ENCODE data around the gene AADACL4.

DNA sequence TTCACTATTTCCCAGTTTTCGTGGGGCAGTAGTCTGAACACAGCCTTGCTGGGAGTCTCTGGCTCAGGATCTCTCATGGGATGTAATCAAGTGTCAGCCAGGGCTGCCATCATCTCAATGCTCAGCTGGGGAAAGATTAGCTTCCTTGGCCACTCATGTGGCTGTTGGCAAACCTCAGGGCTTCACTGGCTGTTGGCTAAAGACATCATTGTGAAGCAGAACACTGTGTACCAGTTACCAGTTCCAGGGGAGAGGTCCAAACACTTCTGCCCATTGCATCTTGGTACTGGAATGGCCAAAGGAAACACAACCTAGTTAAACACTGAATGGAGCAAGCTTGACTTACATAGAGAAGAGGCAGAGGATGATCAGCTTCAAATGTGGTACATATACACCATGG, 33.7 kb downstream of the AADACL4 start:
- TF ChIP-seq, protein P1, sequence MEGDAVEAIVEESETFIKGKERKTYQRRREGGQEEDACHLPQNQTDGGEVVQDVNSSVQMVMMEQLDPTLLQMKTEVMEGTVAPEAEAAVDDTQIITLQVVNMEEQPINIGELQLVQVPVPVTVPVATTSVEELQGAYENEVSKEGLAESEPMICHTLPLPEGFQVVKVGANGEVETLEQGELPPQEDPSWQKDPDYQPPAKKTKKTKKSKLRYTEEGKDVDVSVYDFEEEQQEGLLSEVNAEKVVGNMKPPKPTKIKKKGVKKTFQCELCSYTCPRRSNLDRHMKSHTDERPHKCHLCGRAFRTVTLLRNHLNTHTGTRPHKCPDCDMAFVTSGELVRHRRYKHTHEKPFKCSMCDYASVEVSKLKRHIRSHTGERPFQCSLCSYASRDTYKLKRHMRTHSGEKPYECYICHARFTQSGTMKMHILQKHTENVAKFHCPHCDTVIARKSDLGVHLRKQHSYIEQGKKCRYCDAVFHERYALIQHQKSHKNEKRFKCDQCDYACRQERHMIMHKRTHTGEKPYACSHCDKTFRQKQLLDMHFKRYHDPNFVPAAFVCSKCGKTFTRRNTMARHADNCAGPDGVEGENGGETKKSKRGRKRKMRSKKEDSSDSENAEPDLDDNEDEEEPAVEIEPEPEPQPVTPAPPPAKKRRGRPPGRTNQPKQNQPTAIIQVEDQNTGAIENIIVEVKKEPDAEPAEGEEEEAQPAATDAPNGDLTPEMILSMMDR (IDR thresholded peaks at IDR 0.05), result no peak
- TF ChIP-seq EZH2 (IDR thresholded peaks at IDR 0.05; ENCODE audit: borderline replicate concordance, insufficient read depth, low read depth, low read length, poor library complexity, severe bottlenecking), result no peak

All from B cell (primary cell).